HG03139 (cell line): ENCODE results near the gene TAB2.
"Not testable (repeated sequence)": the region's sequence is repeated elsewhere in the genome, so short reads cannot be mapped to it uniquely, and the experiment has no call there.

Experiments
- ATAC-seq: cut with Tn5 transposase; IDR thresholded peaks from one replicate; pipeline ENCODE4 v1.9.1; 2021; ENCODE audit not compliant: unreplicated experiment

Gene TAB2

GRCh38 chr6:149311766-149312165, 5.7 kb upstream of the TAB2 start:
- no peak for ATAC-seq

GRCh38 chr6:149313070-149313469, 4.4 kb upstream of the TAB2 start:
- ATAC-seq = no peak

GRCh38 chr6:149313861-149314260, 3.7 kb upstream of the TAB2 start:
- no peak for ATAC-seq

- ATAC-seq = no peak
Observed at GRCh38 chr6:149314325-149314905, 3.1 kb upstream of the TAB2 start.

DNA sequence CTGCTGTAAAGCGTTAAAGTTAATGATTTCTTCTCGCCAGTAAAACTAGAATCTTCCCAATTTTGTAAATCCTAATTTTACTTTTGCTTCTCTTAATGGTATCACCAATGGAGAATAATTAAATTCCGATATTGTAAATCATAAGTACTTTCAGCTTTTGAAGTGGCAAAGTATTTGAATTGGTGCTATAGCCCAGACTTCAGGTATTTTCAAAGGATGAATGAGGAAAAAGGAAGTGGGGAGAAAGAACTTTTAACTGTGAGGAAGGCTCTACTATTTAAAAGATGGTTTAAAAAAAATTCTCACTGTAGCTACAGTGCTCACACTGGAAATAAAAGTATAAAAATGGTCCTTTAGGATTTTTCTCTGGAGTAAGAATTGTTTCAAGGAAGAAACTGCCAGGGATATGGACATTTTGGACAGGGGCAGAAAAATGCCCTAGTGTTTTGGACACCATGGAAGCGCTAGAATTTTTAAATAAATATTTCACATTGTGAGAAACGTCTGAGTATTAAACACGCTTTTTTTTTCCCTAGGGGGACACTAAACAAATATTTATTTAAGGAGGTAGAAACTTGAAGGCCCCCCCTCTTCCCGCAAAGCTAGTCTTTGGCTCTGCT, 1.3 kb upstream of the TAB2 start:
- no peak for ATAC-seq

DNA sequence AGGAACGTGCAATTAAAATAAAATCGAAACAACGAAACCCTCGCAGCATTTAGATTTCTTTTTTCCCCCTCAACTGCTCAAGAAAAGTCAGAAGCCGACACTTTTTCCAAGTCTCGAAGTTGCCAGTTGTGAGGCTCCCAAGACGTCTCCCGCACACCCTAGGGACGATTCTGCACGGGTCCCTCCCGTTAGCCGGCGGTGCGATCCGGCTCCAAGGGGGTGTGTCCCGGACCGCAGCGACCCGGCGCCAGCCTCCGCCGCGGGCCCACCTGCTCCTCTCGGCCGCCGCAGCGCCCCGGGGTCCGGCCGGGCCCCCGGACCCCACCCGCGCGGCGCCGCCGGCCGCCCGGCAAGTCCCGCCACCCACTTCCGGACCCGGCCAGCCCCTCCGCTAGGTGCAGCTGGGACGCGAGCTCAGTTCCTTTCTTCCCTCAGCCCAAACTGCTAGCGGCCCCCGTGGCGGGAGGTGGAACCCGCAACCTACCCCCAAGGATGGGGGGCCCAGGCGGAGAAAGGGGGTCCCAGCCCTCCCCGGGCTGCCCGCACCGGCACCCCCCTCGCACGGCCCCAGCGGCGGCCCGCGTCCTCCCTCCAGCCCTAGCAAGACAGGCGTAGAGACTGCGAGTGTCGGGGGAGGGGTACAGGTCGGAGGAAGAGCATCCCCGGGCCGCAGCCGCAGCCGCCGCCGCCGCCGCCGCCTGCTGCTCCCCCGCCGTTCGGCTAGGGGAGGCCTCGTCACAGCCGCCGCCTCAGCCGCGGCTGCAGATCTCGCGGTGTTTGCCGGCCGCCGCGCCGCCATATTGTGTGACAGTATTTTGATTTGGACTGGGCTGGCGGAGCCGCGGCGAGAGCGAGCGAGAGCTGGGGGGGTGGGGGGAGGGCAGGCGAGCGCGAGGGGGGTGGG, 520 bp upstream of the TAB2 start:
- ATAC-seq = peak; percentile 69

DNA sequence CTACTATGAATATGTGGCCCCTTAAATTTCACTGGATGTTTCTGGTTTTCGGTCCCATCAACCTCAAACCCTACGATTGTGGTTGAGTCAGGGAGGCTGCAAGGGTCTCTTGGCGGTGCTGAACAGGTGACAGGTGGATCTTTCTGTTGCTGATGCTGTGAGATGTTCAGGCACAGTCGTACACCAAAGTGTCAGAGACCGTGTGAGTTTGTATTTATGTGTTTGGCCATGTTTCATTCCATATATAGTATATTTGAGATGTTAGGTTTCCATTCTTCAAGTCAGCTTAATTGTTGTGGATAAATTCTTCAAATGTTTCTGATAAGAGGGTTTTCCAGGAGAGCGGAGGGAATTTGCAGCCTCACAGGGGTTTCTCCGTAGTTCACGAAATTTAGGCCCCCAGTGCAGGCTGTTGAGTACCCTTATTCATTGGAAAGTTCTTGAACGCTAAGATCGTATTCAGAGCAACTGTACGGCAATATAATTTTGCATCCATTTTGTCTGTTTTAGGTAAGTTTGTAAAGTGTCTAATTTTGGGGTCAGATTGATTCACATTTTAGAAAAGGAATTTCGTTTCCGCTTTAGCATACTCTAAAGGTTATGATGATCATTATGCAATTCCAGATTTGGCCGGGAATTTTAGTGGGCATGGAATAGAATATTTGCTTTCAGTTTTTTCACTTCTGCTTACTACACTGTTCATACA, 1.2 kb downstream of the TAB2 start:
- ATAC-seq = no peak

DNA sequence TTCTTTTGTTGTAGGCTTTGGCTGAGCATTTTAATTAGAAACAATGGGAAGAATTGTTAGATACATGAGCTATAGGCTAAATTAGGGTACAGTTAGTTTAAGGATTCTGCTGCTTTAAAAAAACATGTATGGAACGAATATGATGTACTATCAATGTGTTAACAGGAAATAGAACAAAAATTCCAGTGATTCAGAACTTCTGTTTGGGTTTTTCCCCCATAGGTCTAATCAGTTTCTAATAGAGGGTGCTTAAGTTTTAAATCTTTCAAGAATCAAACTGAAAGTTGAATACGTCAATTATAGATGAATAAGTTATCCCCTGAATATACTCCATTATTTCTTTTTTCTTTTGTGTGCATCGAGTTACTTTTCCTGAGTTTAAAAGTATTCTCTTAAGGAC, 1.9 kb downstream of the TAB2 start:
- ATAC-seq = no peak

- not testable (repeated sequence) for ATAC-seq
Observed at GRCh38 chr6:149320016-149320415, 2.5 kb downstream of the TAB2 start.

- ATAC-seq = no peak
Observed at GRCh38 chr6:149320796-149321195, 3.3 kb downstream of the TAB2 start.

DNA sequence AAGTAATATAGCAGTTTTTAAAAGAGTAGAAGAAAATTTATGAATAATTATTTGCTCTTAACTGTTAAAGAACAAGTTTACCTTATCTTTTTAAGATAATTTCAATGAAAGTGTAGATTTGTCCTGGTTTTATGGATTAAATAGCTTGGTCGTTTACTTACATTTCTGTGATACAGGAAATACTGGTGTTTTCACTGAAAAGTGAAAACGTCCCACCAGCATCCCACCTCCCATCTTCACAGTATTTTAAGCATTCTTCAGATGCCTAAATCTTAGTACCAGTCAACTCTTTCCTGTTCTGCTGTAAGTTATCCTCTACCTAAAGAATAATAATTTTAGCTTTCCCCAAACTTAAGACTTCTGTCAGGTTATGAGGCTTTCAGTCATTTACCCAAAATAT, 5.8 kb downstream of the TAB2 start:
- ATAC-seq = no peak

DNA sequence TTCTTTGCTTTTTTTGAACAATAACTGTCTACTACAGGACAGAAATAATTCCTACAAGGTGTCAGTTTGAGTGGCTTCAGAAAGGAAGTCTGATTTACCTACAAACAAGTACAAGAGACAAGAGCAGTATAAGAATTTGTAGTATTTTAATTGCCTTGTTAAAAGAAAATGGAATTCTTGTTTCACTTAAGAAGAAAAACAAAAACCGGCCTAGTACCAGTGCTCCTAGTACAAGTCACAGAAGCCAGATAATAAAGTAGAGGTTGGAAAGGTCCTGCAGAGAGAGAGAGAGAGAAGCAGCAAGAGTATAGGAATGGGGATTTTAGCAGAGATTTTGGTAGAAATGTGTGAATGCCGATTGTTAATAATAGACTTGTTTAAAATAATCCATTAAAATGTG, 6.4 kb downstream of the TAB2 start:
- no peak for ATAC-seq

DNA sequence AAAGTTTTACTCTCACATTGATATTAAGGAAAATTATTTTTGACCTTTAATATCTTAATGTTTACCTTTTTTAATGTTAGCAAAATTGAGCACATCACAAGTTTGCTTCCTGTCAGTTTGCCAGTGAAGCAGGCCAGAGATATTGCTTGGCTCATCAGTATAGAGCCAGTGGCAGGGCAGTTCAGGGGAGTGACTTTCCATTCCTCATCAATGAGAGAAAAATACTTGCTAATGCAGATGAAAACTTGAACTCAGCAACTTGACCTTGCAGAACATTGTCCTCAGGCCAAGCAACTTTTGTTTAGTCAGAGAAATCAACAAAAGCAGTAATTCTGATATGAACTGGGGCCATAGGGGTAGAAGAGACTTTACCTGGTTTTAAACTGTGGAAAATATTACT, 6.9 kb downstream of the TAB2 start:
- no peak for ATAC-seq

GRCh38 chr6:149325648-149326236, 8.2 kb downstream of the TAB2 start:
- no peak for ATAC-seq

DNA sequence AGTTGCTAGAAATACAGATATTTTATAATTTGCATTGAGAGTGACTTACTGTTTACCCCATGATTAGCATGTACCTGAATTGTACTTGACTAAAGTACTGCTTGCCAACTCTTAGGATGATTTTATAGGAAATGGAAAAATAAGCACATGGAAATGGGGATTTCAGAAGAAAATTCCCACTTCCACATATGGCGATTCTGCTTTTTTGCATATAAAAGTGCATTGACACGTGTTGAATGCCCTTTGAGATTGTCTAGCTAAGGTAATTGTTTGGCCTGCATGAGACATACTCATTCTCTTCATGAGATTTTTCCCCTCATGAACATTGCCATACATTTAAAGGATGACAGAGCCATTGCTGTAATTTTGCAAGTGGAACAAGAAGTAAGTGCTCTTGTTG, 10.1 kb downstream of the TAB2 start:
- no peak for ATAC-seq

GRCh38 chr6:149328083-149328482, 10.6 kb downstream of the TAB2 start:
- no peak for ATAC-seq

DNA sequence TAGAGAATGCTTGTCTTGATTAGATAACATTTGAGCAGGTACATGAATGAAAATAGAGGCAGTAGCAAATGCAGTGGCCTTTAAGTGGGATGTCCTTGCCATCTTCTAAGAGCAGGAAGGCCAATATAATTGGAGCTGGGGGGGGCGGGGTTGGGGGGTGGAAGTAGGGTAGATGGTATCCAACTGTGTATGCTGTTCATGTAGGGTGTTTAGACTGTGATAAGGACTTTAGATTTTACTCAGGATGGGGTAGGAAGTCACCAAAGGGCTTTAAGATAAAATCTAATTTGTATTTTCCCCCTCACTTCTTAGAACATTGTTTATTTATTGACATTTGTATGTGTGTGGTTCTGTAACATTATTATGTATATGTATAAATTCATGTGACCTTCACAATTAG, 12.0 kb downstream of the TAB2 start:
- no peak for ATAC-seq

GRCh38 chr6:149330133-149330532, 12.6 kb downstream of the TAB2 start:
- no peak for ATAC-seq

DNA sequence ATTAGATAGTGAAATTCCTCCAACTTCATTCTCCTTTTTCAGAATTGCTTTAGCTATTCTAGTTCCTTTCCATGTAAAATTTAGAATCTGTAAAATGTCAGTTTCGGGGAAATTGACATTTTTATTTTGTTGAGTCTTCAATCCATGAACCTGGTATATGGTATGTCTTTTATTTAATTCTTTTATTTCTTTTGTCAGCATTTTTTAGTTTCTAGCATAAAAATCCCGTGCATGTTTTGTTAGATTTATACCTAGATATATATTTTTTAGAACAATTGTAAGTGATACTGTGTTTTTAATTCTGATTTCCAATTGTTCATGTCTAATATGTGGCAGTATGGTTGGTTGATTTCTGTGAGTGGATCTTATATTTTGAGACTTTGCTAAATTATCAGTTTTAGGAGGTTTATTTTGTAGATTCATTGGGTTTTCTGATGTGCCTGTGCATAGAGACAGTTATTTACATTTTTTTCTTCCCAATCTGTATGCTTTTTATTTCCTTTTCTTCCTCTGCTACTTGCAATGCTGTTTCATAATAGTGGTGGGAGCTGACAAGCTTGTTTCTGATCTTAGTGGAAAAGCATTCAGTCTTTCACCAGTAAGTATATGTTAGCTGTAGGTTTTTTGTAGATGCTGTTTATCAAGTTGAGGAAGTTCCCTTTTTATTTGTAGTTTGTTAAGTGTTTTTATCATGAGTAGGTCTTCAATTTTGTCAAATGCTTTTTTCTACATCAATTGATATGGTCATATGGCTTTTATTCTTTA, 13.7 kb downstream of the TAB2 start:
- no peak for ATAC-seq

- ATAC-seq = no peak
Observed at GRCh38 chr6:149331871-149332270, 14.4 kb downstream of the TAB2 start.
